Measurements from ENCODE around the gene E2F6.

GRCh38 chr2:11459816-11460215 is 6.1 kb downstream of the E2F6 start:
- TF ChIP-seq, protein P1, sequence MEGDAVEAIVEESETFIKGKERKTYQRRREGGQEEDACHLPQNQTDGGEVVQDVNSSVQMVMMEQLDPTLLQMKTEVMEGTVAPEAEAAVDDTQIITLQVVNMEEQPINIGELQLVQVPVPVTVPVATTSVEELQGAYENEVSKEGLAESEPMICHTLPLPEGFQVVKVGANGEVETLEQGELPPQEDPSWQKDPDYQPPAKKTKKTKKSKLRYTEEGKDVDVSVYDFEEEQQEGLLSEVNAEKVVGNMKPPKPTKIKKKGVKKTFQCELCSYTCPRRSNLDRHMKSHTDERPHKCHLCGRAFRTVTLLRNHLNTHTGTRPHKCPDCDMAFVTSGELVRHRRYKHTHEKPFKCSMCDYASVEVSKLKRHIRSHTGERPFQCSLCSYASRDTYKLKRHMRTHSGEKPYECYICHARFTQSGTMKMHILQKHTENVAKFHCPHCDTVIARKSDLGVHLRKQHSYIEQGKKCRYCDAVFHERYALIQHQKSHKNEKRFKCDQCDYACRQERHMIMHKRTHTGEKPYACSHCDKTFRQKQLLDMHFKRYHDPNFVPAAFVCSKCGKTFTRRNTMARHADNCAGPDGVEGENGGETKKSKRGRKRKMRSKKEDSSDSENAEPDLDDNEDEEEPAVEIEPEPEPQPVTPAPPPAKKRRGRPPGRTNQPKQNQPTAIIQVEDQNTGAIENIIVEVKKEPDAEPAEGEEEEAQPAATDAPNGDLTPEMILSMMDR (IDR thresholded peaks at IDR 0.05 in 8 of 11, conservative IDR thresholded peaks at IDR 0.05 in 3 of 11) = no peak
- TF ChIP-seq POLR2AphosphoS5 (IDR thresholded peaks at IDR 0.05) (no peak), POLR2A (IDR thresholded peaks at IDR 0.05) (no peak)

Data from spleen (tissue), 7 donors.